Stimulated activated CD4-positive, alpha-beta T cell treated with anti-CD3 and anti-CD28 coated beads, Interleukin-15, amount 100 ng/mL, for 1 hour (primary cell): Measurements from ENCODE around the gene ARL4A.
"Not testable (repeated sequence)": the region's sequence is repeated elsewhere in the genome, so short reads cannot be mapped to it uniquely, and the experiment has no call there.

Experiments
- DNase-seq, 2 donors: peaks; one replicate each; pipeline ENCODE4 v3.0.0-alpha.2; 2020; ENCODE audit warnings: low read depth in 1 of 2, low spot score in 1 of 2

The ARL4A gene

GRCh38 chr7:12661581-12661980, 25.9 kb upstream of the ARL4A start:
- DNase-seq = no peak

GRCh38 chr7:12670000-12670729, 17.3 kb upstream of the ARL4A start:
- no peak for DNase-seq

DNA sequence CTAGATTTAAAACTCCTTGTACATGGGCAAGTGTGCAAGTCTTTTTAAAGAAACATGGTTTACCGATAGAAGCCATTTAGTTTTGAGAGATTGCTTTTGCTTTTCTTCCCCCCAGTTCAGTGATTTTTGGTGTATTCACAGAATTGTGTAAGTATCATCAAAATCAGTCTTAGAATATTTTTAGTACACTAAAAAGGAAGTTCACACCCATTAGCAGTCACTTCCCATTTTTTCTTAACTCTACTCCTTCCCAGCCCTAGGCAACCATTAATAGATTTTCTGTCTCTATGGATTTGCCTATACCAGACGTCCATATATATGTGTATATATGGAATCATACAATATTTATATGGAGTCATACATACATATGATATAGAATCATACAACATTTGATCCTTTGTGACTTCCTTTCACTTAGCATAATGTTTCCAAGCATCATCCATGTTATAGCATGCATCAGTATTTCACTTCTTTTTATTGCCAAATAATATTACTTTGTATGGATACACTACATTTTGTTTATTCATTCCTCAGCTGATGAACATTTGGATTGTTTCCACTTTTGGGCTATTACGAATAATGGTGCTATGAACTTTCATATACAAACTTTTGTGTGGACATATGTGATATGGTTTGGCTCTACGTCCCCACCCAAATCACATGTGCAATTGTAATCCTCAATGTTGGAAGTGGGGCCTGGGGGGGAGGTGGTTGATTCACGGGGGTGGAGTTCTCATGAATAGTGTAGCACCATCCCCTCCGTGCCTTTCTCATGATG, 16.5 kb upstream of the ARL4A start:
- no peak for DNase-seq

GRCh38 chr7:12673436-12673835, 14.0 kb upstream of the ARL4A start:
- not testable (repeated sequence) for DNase-seq

GRCh38 chr7:12674053-12674452, 13.4 kb upstream of the ARL4A start:
- DNase-seq = no peak

- DNase-seq = no peak
Observed at GRCh38 chr7:12674861-12675260, 12.6 kb upstream of the ARL4A start.

DNA sequence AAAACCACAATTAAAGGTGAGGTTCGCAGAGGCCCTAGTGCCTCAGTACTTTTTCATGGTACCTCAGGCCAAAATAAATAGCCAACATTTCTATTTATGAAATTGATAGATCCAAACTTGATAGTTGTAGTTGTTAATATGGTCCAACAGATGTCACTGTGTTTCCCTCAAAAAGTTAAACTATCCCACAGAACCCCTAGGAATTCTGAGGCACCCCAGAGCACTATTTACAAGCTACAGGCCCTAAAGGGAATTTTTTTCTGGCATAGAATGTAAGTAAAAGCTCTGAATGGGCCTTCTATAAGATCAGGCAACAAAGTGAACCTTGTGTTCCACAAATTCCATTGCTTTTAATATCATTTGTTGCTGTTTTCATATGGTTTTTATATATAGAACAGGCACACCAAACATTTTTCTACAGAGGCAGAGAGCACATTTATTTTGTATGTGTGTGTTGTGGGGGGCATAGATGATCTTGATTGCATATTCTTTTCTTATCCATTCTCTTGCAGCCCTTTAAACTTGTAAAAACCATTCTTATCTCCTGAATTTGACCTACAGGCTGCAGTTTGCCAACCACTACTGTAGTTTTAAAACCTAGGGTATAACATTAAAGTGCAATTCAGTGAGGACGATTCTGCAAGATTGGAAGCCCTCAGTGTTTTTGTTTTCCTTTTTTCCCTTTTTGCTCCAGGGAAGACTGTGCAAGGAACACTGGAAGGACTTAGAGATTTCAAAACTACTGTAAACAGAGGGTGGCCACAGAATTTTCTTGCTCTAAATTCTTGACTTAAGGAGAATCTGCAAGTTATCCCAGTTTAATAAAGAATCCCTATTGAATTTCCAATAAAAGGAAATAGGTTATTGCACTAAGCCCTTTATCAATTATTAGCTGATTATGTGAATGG, 3.5 kb upstream of the ARL4A start:
- DNase-seq = no peak

- DNase-seq = no peak
Observed at GRCh38 chr7:12684733-12685132, 2.7 kb upstream of the ARL4A start.

GRCh38 chr7:12685550-12685949, 1.9 kb upstream of the ARL4A start:
- DNase-seq = no peak

GRCh38 chr7:12686234-12686890, 1.1 kb upstream of the ARL4A start:
- peak; percentile 92 to 93 for DNase-seq

DNA sequence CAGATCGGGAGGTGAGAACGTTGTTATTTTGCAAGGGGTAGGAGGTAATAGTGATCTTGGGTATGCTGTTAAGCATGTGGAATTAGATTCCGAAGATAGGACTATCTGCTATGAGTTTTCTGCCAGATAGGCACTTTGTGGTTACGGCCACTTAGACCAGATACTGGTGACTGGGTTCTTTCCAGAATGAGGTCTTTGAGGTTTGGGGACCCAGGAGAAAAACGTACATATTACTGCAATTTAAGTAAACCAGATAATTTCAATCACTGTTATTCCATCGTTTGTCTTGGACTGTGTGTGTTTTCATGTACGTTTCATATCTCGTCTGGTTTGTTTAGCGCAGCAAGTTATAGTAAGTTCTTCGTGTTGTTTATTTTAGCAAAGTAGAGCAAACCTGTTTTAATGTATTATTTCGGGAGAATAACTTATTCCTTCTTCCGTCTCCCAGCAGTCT, 312 bp downstream of the ARL4A start:
- DNase-seq = no peak

DNA sequence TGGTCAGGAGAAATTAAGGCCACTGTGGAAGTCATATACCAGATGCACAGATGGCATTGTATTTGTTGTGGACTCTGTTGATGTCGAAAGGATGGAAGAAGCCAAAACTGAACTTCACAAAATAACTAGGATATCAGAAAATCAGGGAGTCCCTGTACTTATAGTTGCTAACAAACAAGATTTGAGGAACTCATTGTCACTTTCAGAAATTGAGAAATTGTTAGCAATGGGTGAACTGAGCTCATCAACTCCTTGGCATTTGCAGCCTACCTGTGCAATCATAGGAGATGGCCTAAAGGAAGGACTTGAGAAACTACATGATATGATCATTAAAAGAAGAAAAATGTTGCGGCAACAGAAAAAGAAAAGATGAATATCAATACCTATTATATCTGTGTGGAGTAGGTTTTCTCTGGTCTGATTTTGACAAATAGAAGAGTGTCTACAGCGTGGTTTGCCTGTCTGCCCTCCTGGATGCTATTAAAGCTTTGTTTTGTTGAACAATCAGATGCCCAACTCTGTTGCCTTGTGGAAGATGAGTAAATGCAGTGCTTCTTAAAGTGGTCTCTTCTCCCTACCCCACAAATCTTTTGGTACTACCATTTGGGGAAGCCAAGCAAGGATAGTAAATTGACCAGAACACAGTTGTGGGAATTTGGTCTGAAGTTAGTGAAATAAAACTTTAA, 1.2 kb downstream of the ARL4A start:
- not testable (repeated sequence) for DNase-seq

DNA sequence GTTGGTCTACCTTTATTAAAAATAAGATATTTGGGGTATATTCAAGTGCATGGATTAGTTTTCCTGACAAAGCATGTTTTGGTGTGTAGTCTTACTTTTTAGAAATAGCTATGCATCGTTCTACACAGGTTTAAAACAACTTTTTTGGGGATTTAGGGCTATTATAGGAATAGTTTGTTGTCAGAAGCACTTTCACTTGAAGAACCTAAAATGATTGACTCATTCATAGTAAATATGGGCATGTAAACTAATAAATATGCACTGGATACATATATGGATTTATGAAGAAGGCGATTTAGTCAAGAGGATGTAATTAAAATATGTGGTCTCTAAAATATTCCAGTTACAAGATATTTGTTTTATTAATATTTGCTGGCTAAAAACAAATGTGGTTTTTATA, 2.0 kb downstream of the ARL4A start:
- DNase-seq = no peak

DNA sequence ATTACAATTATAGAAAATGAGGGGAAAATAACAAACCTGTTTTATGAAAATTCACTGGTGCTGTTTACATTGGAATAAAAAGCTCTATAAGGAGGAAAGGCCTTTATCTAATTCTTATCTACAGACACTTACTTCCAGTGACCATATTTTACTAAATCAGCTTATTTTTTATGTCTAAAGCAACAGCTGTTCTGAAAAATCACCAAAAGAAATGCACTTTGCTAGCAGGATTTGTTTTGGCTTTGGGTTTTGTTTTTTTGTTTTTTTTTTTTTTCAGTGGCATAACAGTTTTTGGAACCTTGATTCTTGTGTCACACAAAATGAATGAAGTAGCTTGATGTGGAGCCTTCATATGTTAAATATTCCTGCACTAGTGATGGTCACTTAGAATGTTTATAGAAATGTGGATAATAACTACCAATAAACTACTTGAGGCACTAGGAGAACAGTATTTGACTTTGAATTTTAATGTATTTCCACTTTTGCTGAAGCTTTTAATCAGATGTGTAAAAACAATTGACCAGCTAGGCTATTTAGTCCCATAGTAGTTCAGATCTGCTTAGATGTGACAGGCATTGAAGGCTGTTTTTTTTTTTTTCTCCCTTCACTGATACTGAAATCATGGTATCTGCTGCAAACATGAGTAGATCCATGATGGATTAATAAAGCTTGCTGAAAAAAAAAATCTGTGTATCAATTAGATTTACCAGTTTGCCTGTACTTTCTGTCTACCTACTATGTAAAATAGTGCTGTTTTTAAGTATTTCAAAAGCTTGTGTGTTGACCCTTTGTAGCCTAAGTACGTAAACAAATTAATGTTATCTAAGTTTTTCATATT, 2.8 kb downstream of the ARL4A start:
- no peak for DNase-seq

DNA sequence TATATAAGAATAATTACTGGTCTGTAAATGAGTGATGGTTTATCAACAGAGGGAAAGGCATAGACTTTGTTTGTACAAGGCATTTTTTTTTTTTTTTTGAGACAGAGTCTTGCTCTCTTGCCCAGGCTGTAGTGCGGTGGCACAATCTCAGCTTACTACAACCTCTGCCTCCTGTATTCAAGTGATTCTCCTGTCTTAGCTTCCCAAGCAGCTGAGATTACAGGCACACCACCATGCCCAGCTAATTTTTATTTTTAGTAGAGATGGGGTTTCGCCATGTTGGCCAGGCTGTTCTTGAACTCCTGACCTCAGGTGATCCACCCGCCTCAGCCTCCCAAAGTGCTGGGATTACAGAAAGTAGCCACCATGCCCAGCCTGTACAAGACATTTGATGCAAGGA, 4.0 kb downstream of the ARL4A start:
- not testable (repeated sequence) for DNase-seq

DNA sequence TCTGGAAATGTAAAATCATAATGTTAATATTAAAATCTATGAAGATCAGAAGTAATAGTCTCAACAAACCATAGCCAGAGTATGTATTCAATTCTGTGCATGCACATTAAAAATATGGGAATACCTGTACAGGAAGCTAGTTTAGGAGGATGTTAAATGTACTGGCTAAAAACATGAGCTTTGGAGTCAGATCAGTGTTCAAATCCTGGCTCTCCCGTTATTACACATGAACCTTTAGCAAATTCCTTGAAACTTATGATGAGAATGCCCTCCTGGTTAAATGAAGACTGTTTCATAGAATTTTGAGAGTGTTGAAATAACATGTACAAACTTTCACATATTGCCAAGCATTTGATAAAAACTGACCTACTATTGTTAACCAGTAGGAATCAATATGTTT, 4.6 kb downstream of the ARL4A start:
- no peak for DNase-seq

GRCh38 chr7:12692479-12693259, 5.2 kb downstream of the ARL4A start:
- DNase-seq = no peak

- DNase-seq = no peak
Observed at GRCh38 chr7:12694817-12695216, 7.4 kb downstream of the ARL4A start.

- no peak for DNase-seq
Observed at GRCh38 chr7:12695965-12696364, 8.5 kb downstream of the ARL4A start.
